Skeletal muscle cell (primary cell): ENCODE results near the gene TSHB.

ENCODE experiments used
- DNase-seq: peaks from one replicate; pipeline ENCODE4 v3.0.0-alpha.2; 2010; ENCODE audit warnings: low read depth
- H3K4me3 ChIP-seq: 2 replicates; pipeline ENCODE4 v1.5.1; 2011; ENCODE audit warnings: low read depth, mild to moderate bottlenecking, control low read depth, low read length, moderate library complexity

TSHB gene

DNA sequence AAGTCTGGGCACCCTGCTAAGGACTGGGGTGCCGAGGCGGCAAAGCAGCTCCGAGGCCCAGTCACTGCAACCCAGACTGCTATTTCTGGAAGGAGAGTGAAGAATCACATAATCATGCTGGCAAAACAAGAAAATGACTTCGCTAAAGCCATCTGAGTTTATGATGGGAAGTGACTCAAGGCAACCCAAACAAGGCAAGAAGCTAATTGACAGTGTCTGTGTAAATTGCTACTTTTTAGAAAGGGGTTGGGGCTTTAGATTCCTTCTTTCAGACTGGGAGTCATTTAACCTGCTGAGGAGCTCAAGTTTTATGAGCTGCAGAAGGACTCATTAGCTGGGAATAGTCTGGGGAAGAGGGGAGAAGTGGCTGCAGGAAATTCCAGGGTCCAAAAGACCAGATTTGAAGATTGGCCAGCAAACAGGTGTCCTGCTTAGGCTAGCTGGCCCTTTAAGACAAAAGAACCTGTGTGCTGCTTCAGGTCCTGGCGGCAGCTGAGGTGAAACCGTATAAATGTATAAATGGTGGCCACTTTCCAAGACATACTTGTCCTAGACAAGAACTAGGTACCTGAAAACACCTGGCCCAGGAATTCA, 28.1 kb downstream of the TSHB start:
- H3K4me3 ChIP-seq, result no peak overlapping the region
- no peak for DNase-seq

DNA sequence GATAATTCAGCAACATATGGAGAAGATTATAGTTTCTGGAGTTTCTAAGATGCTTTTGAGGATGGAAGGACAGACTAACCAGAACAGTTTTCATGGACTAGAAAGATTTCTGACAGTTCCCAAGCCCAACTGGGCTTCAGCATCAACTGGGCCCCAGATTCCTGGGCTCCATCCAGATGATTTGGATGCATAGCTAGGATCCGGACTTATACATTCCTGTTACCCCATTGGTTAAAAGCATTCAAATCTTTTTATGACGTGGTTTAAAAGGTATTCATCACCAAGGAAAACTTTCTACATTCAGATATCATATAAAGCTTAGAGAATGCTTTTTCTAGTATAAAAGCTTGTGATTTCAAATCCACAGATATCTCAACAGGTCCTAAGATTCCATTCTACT, 29.7 kb downstream of the TSHB start:
- DNase-seq, result no peak
- H3K4me3 ChIP-seq, result no peak overlapping the region

DNA sequence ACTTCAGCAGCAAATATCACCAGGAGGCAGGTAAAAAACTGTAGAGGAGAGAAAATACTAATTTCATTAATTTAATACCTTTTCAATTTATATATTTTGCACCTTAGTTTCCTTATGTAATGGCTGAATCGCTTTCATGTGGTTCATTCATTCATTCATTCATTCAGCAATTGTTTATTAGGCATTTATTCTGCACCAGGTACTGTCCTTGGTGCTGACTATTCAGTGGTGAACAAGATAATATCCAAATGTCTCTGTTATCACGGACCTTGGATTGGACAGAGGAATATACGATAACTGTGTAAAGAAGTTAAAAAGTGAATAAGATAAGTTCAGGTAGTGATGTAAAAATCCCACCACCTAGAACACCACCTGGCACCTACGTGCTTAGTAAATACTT, 30.9 kb downstream of the TSHB start:
- no peak overlapping the region for H3K4me3 ChIP-seq
- no peak for DNase-seq

DNA sequence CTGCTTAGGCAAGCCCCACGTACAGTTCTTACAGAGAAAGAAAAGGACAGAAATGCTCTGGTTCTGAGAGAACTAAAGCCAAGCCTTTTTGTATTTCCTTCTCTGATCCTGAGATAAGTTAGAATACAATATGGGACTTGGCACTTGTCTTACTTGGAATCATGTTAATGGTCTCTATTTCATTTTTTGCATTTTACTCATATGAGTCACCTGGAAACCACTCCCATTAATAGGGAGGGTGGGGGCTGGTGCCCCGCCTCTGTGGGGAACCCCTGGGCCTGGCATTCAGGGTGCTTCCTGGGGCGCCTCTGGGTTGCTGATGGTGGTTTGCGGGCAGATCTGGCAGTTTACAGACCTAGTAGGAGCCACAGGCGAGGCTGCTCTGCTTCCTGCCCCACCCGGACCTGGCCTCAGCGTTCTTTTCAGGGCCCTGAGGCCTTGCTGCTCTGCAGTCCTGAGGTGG, 32.9 kb downstream of the TSHB start:
- DNase-seq, result no peak
- no peak overlapping the region for H3K4me3 ChIP-seq

DNA sequence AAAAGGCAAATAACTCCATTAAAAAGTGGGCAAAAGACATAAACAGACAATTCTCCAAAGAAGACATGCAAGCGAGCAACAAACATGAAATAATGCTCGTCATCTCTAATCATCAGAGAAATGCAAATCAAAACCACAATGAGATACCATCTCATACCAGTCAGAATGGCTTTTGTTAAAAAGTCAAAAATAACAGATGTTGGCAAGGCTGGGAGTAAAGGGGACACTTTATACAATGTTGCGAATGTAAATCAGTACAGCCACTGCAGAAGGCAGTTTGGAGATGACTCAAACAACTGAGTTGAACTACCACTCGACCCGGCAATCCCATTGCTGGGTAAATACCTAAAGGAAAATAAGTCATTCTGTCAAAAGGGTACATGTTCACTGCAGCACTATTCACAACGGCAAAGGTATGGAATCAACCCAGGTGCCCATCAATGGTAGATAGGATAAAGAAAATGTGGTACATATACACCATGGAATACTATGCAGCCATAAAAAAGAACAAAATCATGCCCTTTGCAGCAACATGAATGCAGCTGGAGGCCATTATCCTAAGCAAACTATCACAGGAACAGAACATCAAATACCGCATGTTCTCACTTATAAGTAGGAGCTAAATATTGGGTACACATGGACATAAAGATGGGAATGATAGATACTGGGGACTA, 33.7 kb downstream of the TSHB start:
- DNase-seq, result no peak
- no peak overlapping the region for H3K4me3 ChIP-seq

DNA sequence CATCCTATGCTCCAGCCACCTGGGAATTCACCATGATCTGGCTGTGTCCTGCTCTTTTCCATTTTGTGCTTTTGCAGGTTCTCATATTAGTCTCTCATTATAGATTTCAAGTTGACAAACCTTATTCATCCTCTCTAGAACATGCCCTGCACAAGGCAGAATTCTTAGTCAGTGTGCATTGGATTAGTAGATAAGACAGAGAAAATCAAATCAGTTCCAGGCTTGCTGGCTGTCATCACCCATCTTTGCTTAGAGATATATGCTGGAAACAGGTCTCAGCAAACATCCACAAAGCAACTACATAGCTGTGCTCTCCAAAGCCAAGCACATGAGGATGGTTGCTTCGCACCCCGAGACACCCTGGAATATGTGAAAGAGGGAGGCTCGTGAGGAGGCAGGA, 34.8 kb downstream of the TSHB start:
- H3K4me3 ChIP-seq, result no peak overlapping the region
- DNase-seq, result no peak

DNA sequence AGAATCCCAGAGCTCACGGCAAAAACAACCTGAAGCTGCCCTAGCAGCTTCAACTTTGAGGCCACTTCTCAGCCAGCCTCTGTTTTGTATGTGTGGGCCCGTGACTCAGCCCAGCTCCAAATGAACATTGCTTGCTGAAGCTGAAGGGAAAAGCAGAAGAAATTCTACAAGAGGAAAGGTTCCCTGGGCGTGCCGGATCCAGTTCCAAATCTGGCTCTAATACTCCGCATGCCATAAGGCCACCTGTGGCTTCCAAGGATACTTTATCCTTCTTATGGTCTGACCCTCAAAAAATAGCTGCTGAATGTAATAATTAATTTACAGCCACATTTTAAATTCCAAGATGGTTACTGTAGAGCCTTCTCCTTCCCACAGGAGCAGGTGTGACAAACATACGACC, 35.4 kb downstream of the TSHB start:
- DNase-seq, result no peak

DNA sequence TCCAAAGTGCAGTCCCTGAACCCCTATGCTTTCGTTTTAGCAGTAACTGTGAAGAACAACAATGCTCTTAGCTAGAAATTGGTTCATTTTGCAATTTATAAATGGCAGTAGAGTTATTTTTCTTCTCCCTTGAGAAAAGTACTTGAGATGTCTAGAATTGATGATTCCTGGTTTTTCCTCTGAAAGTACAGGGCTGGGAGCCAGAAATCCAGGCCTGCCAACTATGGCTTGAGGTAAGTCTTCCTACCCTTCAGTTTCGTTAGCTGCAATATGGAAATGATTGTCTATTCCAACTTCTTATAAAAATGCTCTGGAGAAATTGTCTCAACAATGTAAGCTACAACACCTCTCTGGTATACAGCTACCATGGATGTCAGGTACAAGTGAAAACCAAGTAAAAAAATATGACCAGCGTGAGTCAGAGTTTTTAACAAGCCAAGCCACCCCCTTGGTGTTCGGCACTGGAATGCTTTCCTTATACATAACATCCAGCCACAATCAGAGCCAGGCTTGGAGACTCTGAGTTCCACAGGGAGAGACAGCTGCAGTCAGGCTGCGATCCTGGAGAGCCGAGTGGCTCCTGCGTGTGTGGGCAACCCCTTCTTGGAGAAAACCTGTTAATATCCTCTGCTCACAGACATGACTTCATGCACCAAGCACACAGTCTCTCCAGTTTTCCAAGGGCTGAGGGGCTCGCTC, 37.7 kb downstream of the TSHB start:
- H3K4me3 ChIP-seq, result no peak overlapping the region
- no peak for DNase-seq

More for the DNA sequence above, 35.4 kb downstream of the TSHB start:
- no peak overlapping the region for H3K4me3 ChIP-seq

DNA sequence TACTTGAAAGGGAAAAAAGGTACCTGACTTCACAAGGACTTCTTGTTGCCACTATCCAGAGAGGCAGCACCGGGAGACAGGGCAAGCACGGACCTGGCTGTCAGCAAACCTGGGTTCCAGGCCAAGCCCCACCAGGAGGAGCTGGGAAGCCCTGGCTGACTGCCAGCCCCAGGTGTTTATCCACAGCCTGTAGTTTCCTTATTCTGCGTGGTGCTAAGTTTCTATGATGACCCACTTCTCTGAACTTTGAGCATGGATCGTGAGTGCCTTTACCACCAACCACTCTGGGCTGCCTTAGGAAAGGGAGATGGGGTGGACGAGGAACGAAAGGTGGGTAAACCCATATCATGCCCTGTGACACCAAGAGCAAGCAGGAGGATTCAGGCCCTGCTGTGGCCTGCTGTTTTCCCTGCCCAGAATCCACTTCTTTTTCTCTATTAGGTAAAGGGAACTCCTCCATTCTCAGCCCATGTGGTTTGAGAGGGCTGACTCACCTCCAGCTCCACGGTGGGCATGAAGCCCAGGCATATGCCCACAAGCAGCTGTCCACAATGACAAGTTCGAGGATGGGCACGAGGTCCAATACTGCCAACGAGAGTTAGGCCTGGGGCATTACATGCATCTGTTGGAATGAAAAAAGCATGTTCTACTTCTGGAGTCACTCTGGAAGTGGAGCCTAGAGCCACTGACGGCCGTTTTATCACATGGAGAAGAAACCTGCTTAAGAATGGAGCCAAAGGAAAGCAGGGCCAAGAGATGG, 39.4 kb downstream of the TSHB start:
- DNase-seq, result no peak

DNA sequence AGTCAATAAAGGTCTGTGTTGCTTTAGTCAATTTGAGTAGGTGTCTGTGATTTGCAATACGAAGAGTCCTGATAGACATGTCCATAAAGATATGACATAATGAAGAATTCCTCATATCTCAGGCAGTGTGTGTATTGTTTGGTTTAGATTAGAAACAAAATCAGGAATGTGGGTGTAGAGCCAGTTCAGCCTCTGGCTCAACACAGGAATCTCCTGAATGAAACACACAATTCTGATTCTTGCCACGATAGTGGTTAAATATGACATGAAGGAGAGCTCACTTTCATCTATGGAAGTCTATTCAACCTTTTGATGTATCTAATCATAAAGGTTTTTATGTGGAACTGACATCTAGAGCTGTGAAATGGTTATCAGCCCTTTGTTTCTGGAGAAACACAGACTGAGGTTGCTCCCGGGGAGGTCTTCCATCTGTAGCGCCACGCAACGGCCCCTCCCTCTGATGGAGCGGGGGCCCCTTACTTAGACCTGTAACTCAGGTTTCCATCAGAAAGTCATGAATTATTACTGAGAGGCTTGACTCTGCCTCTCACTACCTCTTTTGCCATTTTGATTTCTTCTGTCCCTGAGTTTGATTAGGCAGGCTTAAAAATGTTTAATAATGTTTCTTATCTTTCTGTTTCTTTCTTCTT, 40.2 kb downstream of the TSHB start:
- DNase-seq, result no peak
- no peak overlapping the region for H3K4me3 ChIP-seq

More for the DNA sequence above, 39.4 kb downstream of the TSHB start:
- no peak overlapping the region for H3K4me3 ChIP-seq

DNA sequence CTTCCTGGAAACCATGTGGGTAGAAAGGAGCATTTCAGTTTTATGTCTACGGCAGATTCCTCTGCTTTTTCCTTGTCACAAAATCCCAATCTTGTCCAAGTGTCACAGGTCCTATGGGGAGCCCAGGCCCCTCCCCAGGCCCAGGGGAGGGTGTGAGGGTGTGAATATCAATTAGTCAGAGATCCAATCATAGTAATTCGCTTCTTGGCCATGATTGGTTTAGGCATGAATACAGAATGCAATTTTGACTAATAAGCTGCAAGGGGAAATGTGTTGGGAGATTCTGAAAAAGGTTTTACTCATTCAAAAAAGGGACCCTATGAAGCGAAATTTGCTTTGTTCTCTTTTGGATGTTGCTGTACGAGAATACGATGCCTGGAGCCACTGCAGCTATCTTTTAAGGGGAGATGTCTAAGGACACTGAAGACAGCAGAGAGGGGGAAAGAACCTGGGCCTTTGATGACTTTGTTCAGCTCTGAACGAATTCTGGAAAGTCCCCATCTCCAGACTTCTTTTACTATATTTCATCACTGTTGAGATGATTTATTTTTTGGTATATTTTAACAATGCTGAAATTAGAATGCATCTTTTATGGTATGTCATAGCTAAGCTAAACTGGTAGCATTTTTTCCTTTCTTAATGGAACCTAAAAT, 41.5 kb downstream of the TSHB start:
- H3K4me3 ChIP-seq, result no peak overlapping the region
- DNase-seq, result no peak

DNA sequence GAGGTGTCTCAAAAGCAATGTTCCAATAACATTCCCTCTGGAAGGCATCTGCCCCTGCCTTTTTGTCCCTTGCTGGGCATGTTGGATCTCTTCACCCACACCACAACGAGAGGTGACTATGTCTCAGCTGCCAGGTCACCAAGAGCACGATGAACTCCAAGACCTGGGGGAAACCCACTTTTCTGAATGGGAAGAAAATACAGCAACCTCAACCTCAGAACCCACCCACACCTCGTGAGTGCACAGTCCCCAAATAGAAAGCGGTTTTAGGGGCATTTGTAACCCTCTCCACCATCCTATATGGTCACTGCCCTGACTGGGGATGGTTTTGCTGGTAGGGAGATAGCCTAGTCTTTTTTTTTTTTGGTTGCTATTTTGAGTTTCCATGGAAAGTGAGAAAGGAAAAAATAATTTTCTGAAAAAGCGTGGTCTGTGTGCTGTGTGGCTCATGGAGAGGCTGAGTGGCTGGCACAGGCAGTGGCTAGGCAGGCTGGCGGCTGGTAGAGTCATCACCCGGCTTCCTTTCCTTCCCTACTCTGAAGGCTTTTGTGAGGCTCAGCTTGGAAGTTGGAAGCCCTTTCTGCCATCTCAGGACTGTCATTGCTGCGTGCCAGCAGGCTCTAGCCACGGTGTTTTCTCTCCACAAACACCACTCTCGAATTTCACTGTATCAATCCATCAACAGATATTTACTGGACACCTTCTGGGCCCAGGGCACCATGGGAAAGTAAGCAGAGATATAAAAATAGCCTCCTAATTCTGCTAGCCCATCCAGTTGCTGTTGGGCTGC, 43.9 kb downstream of the TSHB start:
- DNase-seq, result no peak
- no peak overlapping the region for H3K4me3 ChIP-seq

DNA sequence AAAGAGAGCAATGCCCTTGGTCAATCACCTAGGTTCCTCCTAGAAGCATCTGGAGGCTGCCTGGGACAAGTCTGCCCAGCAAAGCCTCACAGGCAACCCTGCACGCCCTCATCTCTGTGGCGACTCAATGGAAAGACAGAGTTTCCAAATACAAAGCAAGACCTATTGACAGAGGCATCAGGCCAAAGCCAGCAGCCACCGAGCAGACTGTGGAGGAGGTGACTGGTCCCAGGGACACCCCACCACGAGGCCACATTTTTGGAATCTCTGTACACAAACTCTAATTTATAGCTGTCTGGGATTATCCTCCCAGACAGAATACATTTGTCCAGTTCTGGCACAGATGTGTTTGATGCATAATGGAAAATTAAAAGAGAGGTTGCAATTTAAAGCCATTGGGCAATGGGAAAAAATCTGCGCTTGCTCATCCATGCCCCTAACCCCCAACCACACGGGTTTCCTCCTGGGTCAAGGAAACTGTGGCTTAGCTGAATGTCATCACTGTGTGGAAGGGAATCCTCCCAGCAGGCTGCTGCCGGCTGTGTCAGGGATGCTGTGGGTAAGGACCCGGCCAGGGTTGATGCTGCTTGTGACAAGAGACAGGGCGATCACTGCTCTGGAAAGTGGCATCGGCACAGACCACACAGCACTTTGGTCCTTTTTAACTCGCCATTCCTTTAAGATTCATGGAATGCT, 45.4 kb downstream of the TSHB start:
- DNase-seq, result no peak
- no peak overlapping the region for H3K4me3 ChIP-seq

DNA sequence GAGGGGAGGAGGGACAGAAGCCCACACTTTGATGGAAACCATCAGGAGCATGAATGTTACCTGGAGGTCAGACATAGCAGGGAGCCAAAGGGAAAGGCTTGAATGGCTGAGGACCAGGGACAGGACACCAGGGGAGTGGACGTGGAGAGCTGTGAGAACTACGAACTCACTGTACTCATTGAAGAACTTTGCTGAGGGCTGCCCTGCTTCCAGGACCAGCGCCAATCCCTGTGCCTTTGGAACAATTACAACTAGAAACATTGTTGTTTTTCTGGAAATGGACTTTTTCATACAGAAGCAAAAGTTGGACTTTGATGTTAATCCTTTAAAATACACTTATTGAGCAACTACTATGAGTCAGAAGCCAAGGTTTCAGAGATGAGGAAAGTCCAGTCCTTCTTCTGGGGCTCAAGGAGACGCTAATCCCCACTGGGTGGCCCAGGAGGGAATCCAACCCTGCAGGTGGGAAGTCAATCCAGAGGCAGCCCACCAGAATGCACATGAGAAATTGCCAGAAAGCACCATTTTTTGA, 46.8 kb downstream of the TSHB start:
- H3K4me3 ChIP-seq, result no peak overlapping the region
- no peak for DNase-seq

DNA sequence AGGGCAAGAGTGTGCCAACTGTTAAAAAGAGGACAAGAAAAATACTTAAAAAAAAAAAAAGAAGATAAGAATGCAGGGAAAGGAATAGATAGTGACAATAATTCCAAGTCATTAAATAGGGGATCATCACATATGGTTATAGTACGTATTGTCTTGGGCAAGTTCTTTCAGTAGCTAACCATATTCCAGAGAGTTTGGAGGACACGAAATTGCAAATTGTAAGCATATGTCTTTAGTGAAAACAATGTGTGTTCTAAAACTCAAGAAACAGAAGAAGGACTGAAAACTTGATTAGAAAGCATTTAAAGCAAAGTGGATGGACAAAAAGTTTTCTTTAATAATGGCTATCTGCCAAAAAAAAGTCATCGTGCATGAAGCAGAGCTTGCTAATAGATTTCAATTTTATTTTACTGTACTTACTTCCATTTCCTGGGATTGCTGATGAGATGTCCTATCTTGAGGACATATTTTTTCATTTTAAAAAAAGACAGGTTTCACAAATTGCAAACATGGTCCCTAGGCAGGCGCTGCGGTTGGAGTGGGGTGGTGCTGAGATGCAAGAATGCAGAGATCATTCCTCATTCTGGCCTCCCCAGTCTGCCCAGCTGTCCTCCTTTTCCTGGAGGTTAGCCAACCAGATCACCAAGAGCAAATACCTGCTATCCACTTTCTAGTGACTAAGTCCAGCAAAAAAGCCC, 47.8 kb downstream of the TSHB start:
- H3K4me3 ChIP-seq, result no peak overlapping the region
- no peak for DNase-seq

DNA sequence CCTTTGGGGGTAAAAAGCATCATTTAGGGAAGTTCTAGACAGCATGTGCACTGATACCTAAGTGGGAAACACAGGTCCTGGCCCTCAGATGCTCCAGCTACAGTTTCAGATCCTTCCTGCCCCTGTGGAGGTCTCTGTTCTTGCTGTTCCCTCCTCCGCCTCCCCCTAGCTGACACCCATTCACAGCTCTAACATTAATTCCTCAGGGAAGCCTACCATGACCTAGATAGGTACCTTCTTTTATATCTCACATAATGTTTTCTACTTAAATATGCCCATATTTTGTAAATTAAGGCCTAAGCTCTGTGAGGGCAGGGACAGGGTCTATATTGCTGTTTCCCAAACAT, 48.3 kb downstream of the TSHB start:
- H3K4me3 ChIP-seq, result no peak overlapping the region
- no peak for DNase-seq

DNA sequence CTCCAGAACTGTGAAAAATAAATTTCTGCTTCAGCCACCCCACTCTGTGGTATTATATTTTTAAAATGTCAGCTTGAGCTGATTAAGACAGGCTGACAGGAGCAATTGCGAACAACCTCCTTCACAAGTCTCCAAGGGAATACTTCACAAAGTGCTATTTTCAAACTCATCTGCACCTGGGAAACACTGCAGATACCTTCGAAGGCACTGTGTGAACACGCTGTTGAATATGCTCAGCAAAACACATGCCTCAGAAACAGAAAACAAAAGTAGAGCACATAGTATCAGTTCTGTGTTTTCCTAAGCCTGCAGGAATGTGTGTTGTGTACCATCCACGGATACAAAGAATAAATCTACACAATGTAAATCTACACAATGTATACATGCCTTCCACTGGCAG, 49.1 kb downstream of the TSHB start:
- DNase-seq, result no peak
- H3K4me3 ChIP-seq, result no peak overlapping the region
